IMR-90 (cell line): Measurements from ENCODE around the gene MCUR1. TPM values are rescaled to one million over a fixed set of nuclear protein-coding genes. Genes with fewer than 3 reads are reported as not detected.
"Not testable (repeated sequence)": the region's sequence is repeated elsewhere in the genome, so short reads cannot be mapped to it uniquely, and the experiment has no call there.

Experiments
- ATAC-seq: fragments of 200-7000 bp; cut with Tn5 transposase; 2 replicates; pipeline ENCODE4 v1.9.1; 2020; ENCODE audit warnings: low read depth, mild to moderate bottlenecking, moderate library complexity
- BruUV-seq: library from RNA; stranded (reverse); fragments of 400-500 nt; replicated peaks from 2 replicates; lab custom pipeline; 2021; lab: Mats Ljungman, UMichigan
- CTCF ChIA-PET: fragments of 300-600 bp; formaldehyde crosslinking; extraction: SDS; loops from one replicate; lab custom pipeline; 2021; ENCODE audit warnings: antibody characterized with exemption; lab: Yijun Ruan, JAX
- POLR2A ChIA-PET: fragments of 300-600 bp; sonication (Branson Sonifier 250); formaldehyde crosslinking; loops from one replicate; lab custom pipeline; 2022; ENCODE audit warnings: antibody characterized with exemption; ENCODE audit not compliant: unreplicated experiment; lab: Charles Lee
- DNase-seq: peaks from one replicate; pipeline ENCODE4 v3.0.0; 2013
- H2AFZ ChIP-seq: replicated peaks from 2 replicates; pipeline ENCODE3; 2013; ENCODE audit warnings: low read length, mild to moderate bottlenecking; ENCODE audit not compliant: poor library complexity
- H2AK5ac ChIP-seq: 2 replicates; pipeline ENCODE4 v1.6.1; 2013; ENCODE audit warnings: low read depth, low read length, inconsistent platforms
- H2AK9ac ChIP-seq: replicated peaks from 2 replicates; pipeline ENCODE3; 2013; ENCODE audit warnings: mild to moderate bottlenecking, low read depth, low read length, moderate library complexity; ENCODE audit not compliant: poor library complexity
- H2BK120ac ChIP-seq: 2 replicates; pipeline ENCODE4 v1.6.1; 2013; ENCODE audit warnings: low read depth, low read length, inconsistent platforms
- H2BK15ac ChIP-seq: 3 replicates; pipeline ENCODE4 v1.6.1; 2013; ENCODE audit warnings: low read depth, low read length, inconsistent platforms
- H2BK20ac ChIP-seq: 2 replicates; pipeline ENCODE4 v1.6.1; 2013; ENCODE audit warnings: low read depth, mild to moderate bottlenecking, inconsistent platforms, low read length, moderate library complexity
- H2BK5ac ChIP-seq: 2 replicates; pipeline ENCODE4 v1.6.1; 2013; ENCODE audit warnings: mild to moderate bottlenecking, low read depth, low read length, inconsistent platforms; ENCODE audit not compliant: poor library complexity, severe bottlenecking
- H3K14ac ChIP-seq: replicated peaks from 2 replicates; pipeline ENCODE4 v1.6.1; 2013; ENCODE audit warnings: low read depth, low read length, inconsistent platforms
- H3K18ac ChIP-seq: 2 replicates; pipeline ENCODE4 v1.6.1; 2013; ENCODE audit warnings: low read depth, low read length, control low read depth
- H3K23ac ChIP-seq: 2 replicates; pipeline ENCODE4 v1.6.1; 2013; ENCODE audit warnings: low read depth, low read length, inconsistent platforms
- H3K27ac ChIP-seq: 2 replicates; pipeline ENCODE4 v1.5.1; 2013; ENCODE audit warnings: mild to moderate bottlenecking, control low read depth, low read length; ENCODE audit not compliant: insufficient read depth
- H3K27me3 ChIP-seq: 2 replicates; pipeline ENCODE4 v1.6.1; 2013; ENCODE audit warnings: low read length; ENCODE audit not compliant: control insufficient read depth, insufficient read depth
- H3K36me3 ChIP-seq: 2 replicates; pipeline ENCODE4 v1.6.1; 2013; ENCODE audit warnings: low read length, mixed read lengths; ENCODE audit not compliant: control insufficient read depth, insufficient read depth
- H3K4ac ChIP-seq: 2 replicates; pipeline ENCODE4 v1.6.1; 2013; ENCODE audit warnings: low read depth, low read length, inconsistent platforms
- H3K4me1 ChIP-seq: 2 replicates; pipeline ENCODE4 v1.6.1; 2013; ENCODE audit warnings: low read length, mixed read lengths; ENCODE audit not compliant: control insufficient read depth, insufficient read depth
- H3K4me2 ChIP-seq: 2 replicates; pipeline ENCODE4 v1.6.1; 2013; ENCODE audit warnings: low read depth, mild to moderate bottlenecking, control low read depth, low read length, moderate library complexity
- H3K4me3 ChIP-seq: 2 replicates; pipeline ENCODE4 v1.5.1; 2013; ENCODE audit warnings: low read depth, mild to moderate bottlenecking, control low read depth, low read length, moderate library complexity; ENCODE audit not compliant: insufficient read depth
- H3K56ac ChIP-seq: 2 replicates; pipeline ENCODE4 v1.6.1; 2013; ENCODE audit warnings: low read length, inconsistent platforms; ENCODE audit not compliant: insufficient read depth; ENCODE audit errors: extremely low read depth
- H3K79me1 ChIP-seq, 2 experiments: 2 replicates each; pipeline ENCODE4 v1.6.1; 2013; ENCODE audit warnings: low read length in 2 of 2, inconsistent platforms in 1 of 2, low read depth in 1 of 2
- H3K9ac ChIP-seq: 2 replicates; pipeline ENCODE4 v1.6.1; 2013; ENCODE audit warnings: low read depth, low read length, control low read depth
- H3K9me1 ChIP-seq: 2 replicates; pipeline ENCODE4 v1.6.1; 2013; ENCODE audit warnings: low read length, inconsistent platforms; ENCODE audit not compliant: insufficient read depth
- H3K9me3 ChIP-seq: 2 replicates; pipeline ENCODE4 v1.6.1; 2013; ENCODE audit warnings: low read length; ENCODE audit not compliant: control insufficient read depth, insufficient read depth
- H4K20me1 ChIP-seq: 2 replicates; pipeline ENCODE4 v1.6.1; 2013; ENCODE audit warnings: low read length, inconsistent platforms; ENCODE audit not compliant: insufficient read depth
- H4K5ac ChIP-seq: 2 replicates; pipeline ENCODE4 v1.6.1; 2013; ENCODE audit warnings: mild to moderate bottlenecking, low read depth, low read length, control low read depth
- H4K8ac ChIP-seq, 2 experiments: 2 replicates each; pipeline ENCODE4 v1.6.1; 2013; ENCODE audit warnings: low read depth in 2 of 2, low read length in 2 of 2, control low read depth in 1 of 2, inconsistent platforms in 1 of 2
- H4K91ac ChIP-seq: 2 replicates; pipeline ENCODE4 v1.6.1; 2013; ENCODE audit warnings: low read depth, low read length, inconsistent platforms; ENCODE audit not compliant: insufficient read depth
- WGBS, 2 experiments: methylation state at CpG; one replicate each; pipeline versions ENCODE4 v1.1.5 to v1.1.7; 2013; ENCODE audit warnings: missing lambda C conversion rate in 2 of 2; ENCODE audit not compliant: insufficient read length in 1 of 2; ENCODE audit errors: extremely low coverage in 2 of 2; 5-methylcytosine and 5-hydroxymethylcytosine counted together
- dilution Hi-C: fragments of 300-500 bp; cut with HindIII; formaldehyde crosslinking; loops from one replicate; pipeline ENCODE4 v1.14.3; 2018; ENCODE audit warnings: low sequenced_read_pairs; ENCODE audit not compliant: unreplicated experiment
- in situ Hi-C: fragments of 300-500 bp; cut with MboI; formaldehyde crosslinking; loops from 3 replicates; pipeline ENCODE4 v1.14.3; 2019; ENCODE audit warnings: low sequenced_read_pairs, inconsistent platforms, mixed read lengths
- intact Hi-C: fragments of 100-400 bp; cut with micrococcal nuclease; formaldehyde crosslinking; loops from 2 replicates; pipeline ENCODE4 v1.10.0; 2022
- polyA plus RNA-seq, 3 experiments: library from polyadenylated mRNA; depleted of rRNA; stranded (reverse); fragments of >200 nt; gene quantifications; 2 replicates each; pipeline ENCODE4 v1.2.3, GENCODE V29; 2012; ENCODE audit warnings: low replicate concordance in 1 of 3
- total RNA-seq: library from RNA; depleted of rRNA; stranded (reverse); fragments of >200 nt; gene quantifications from 2 replicates; pipeline ENCODE4 v1.2.3, GENCODE V29; 2012

MCUR1 gene
- total and polyA plus RNA-seq, 2 of the 4 experiments (the other 2 are of a cell fraction) = 4.1 to 6.5 TPM

DNA sequence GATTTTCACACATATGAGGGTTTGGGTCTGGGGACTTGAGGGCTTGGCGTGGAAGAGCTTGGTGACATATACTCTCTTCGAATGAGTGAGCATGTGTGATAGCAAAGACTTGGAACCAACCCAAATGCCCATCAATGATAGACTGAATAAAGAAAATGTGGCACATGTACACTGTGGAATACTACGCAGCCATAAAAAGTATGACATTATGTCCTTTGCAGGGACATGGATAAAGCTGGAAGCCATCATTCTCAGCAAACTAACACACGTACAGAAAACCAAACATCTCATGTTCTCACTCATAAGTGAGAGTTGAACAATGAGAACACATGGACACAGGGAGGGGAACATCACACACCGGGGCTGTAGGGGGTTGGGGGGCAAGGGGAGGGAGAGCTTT is 19.7 kb upstream of the MCUR1 start:
- H3K79me1 ChIP-seq, intact Hi-C loops, H4K5ac ChIP-seq, H2AFZ ChIP-seq, H3K9me3 ChIP-seq, H2AK5ac ChIP-seq, dilution Hi-C loops, H2BK20ac ChIP-seq, H3K27ac ChIP-seq, H3K36me3 ChIP-seq, H3K14ac ChIP-seq, H2BK120ac ChIP-seq, H3K4me2 ChIP-seq, H3K18ac ChIP-seq, H4K20me1 ChIP-seq, H3K27me3 ChIP-seq, DNase-seq, in situ Hi-C loops, POLR2A ChIA-PET, H4K91ac ChIP-seq, H3K4ac ChIP-seq, H3K23ac ChIP-seq, H3K9me1 ChIP-seq, H3K4me1 ChIP-seq, H4K8ac ChIP-seq, H3K9ac ChIP-seq, ATAC-seq, H3K4me3 ChIP-seq, BruUV-seq, H2AK9ac ChIP-seq, H2BK5ac ChIP-seq, H2BK15ac ChIP-seq, H3K56ac ChIP-seq, CTCF ChIA-PET: not testable (repeated sequence)
- no CpG with 5 or more reads among the region's 5 CpGs for WGBS, 2 experiments
